Globus pallidus (tissue), 1 donor: Measurements from ENCODE around the gene KCNQ1.

Experiments used
- DNase-seq: peaks from one replicate; pipeline ENCODE4 v3.0.0-alpha.2; 2015; ENCODE audit warnings: low spot score

The KCNQ1 gene

DNA sequence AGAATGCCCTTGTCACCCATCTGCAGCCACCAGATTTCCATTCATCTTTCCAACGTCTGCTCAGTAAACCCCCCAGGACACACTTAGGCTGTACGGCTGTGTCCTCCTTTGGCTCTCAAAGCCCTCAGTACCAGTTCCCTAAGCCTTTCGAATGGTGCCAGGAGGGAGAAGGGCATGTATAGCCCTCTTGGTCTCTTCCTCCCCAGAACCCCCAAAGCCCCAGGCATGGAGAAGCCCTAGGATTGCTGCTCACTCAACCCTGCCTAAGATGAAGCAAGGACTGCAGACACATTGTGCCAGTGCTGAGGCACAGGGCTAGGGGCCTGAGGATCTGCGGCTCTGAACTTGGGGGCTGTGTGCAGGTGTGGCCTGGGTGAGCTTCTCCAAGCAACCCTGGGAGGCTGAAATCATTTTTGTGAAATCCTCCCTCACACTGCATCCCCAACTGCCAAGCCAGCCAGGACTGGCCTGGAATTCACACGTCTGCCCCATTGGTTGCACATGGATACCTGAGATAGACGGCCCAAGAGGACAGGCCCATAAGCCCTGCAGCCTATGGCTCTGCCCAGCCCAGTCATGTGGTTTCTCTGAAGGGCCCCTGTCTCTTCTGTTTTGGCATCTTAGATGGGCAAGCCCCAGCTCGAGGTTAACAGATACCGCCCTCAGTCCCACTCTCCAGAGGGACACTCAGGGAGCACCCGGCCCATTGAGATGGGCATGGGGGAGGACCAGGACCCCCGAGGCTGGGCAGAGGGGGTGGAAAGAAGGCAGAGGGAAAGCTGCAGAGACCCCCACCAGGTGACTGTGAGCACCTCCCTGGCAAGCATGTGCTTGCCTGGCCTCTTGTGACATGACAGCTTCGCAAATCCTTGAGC is 221.0 kb downstream of the KCNQ1 start:
- no peak for DNase-seq

DNA sequence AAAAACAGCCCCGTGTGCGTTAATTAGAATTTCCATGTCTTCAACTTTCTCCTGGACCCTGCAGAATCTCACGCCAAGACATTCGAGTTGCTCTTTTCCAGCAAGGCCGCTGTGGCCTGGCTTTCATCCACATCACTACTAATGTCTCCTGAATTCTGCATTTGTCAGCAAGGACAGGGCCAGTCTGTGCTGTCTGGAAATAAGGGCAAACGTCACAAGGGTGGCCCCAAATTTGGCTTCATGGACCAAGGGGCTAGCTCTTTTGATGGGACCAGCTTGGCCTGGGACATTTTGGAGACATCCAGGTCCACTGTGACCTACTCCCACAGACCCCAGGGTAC is 221.6 kb downstream of the KCNQ1 start:
- no peak for DNase-seq

DNA sequence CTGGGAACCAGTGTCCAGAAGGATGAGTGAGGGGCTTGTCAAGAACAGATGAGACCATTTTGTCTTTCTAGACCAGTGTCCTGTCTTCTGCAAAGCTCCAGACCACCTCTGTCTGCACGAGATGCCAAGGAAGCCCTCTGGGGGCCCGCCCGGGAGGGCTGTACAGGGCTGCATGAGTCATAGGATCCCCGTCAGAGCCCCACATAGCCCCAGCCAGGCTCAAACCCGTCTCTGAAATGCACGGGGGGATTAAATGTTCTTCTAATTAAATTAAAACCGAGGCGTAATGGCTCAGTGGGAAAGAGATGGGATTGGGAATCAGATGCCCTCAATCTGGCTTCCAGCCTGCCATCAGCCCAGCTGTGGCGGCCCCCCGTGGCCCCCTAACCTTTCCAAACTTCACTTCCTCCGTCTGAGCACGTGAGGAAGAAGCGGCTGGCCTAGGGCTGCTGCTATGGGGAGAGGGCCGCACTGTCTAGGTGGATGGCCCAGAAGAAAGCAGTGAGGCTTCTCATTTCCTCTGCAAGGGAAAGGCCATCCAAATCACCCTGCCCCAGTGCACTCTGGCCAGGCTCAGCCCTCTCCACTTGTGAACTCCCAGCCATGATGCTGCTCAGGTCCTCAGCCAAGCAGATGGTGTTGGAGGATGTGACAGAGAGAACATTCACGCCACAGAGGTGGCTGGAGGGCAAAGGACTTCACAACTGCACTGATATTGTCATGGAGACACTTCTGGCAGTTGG is 222.2 kb downstream of the KCNQ1 start:
- no peak for DNase-seq

DNA sequence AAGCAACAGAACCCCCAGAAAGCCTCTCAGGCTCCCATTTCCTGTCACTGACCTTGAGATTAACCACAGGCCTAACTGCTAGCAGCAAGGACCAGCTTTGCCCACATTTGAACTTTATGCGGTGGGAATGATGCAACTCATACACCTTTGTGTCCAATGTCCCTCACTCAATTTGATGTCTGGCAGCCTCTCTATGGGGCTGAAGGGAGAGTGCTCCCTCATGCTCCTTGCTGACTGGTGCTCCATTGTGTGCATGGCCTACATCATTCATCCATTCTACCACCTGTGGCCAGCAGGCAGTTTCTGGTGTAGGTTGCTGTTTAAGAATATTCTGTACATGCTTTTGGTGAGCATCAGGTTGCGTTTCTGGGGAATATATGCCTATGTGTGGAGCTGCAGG is 223.1 kb downstream of the KCNQ1 start:
- no peak for DNase-seq

DNA sequence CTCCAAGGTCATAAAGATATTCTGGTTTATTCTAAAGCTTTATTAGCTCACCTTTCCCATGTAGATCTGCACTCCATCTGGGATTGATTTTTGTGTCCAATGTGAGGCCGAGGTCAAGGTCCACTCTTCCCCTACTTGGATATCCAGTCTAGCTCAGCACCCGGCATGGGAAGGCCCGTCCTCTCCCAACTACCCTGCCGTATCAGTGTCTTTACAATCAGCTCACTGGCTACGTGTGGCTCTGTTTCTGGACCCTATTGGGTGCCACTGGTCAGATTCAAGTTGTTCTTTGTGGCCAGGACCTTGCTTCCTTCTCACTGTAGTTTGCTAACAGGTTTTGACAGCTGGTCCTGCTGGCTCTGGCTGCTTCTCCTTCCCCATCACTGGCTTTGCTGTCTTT is 224.1 kb downstream of the KCNQ1 start:
- no peak for DNase-seq

DNA sequence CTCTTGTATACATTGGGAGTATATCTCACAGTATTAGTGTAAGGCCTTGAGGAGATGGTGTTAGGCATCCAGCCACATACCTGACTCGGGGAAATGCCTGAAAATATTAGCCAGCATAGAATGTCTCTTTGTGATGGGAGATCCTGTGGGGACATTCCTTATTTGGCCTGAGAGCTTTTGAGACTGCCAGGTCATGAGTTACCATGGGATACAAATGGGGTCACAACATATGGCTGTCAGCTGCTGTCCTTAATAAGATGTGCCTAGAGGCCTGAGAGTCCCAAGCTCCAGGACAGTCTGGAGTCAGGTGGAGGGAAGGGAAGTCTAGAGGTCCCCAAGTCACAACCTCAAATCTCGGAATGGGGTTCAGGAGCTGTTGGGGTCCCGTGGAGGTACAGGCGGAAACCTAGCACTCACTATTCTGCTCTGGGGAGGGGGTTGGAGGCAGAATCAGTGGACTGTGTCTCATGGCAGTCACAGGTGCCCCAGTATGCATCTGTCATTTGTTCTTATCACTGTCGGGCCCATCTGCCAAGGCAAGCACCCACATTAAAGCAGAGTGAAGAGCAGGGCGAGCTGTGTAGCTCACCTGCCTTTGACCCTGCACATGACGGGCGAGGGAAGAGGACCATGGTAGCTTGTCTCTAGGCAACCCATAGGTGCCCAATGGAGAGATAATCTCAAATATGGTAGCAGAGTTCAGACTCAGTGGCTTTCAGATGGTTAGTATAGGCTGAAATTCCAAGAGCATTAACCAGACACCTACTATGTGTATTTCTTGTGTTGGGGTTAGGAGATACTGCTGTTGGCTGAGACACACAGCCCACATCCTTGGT is 225.0 kb downstream of the KCNQ1 start:
- DNase-seq = no peak

DNA sequence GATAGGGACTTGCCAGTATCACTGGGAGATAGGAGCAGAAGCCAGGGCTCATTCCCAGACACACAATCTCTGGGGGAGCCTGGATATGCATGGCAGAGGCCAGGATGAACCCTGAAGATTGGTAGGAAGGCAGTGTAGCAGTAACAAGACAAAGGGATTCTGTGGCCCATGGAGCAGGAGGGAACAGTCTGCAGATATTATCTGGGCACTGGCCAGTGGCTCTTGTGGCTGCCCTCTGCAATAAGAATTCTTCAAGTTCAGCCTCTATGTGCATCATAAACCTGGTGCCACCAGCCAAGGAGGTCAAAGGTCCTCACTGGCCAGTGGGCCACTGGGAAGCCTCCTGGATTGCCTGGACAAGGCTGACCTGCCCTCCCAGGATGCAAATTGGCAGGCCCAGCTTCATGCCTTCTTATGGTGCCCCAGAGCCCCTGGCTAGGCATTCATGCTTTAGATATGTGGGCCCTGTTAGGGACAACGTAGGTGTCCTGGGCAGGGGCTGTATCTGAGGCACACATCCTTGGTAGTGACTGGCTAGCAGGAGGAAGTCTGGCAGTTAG is 225.8 kb downstream of the KCNQ1 start:
- no peak for DNase-seq

DNA sequence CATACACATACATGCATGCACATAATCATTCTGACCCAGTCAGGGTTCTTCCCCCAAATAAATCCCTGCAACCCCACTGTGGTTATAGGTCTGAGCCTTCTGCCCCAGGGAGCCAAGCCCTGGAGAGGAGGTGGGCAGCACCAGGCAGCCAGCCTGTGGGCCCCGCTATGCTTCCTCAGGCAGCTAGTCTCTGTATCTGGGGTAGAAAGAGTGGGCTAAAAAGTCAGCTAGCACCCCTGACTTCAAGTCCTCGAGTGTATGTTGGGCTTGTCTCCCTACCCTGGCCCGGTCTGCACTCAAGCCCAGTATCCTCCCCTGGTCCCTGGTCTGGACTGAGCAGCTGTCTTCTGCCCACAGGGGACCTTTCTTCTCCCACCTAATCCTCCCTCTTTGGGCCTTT is 226.9 kb downstream of the KCNQ1 start:
- no peak for DNase-seq

DNA sequence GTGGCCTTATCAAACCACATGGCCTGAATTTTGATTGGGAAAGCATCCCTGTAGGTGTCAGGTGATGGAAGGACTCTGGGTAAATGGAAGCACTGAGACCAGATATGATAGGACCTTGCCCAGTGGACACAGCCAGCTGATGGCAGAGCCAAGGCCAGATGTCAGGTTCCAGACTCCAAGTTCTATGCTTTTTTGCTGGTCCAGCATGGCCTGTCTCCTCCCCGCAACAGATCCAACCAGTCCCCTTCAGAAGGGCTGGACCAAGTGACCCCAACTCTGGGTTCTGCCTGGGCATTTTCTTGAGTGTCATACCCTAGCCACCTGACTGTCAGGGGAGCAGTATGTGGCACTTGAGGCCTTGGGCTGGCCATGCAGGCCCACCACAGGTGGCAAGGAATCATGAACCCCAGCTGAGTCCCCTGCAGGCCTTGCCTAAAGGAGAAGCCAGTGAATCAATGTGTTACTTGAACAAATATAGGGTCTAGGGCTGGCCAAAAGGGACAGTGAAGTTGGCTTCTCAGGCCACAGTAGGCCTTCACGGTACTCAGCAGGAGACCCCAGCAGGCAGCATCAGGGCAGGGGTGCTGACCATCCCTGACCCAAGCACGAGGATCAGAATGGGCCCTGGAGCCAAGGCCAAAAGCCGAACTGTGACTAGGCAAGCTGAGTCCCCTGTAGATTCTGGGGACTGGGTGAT is 227.9 kb downstream of the KCNQ1 start:
- no peak for DNase-seq

DNA sequence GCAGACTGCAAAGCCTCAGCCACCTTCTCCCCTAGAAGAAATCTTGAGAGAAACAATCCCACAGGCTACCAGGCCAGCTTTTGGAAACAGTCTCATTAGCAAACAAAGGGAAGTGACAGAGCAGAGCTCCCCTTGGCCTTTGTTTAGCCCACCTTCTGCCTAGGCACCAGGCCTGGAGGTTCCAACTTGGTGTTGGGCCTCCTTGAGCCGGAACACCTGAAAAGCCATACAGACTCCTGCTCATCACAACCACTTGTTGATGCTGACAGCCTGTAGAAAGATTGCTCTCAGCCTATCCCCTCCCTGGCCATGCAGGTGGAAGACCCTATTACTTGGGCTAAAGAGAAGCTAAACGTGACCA is 228.4 kb downstream of the KCNQ1 start:
- DNase-seq = no peak

DNA sequence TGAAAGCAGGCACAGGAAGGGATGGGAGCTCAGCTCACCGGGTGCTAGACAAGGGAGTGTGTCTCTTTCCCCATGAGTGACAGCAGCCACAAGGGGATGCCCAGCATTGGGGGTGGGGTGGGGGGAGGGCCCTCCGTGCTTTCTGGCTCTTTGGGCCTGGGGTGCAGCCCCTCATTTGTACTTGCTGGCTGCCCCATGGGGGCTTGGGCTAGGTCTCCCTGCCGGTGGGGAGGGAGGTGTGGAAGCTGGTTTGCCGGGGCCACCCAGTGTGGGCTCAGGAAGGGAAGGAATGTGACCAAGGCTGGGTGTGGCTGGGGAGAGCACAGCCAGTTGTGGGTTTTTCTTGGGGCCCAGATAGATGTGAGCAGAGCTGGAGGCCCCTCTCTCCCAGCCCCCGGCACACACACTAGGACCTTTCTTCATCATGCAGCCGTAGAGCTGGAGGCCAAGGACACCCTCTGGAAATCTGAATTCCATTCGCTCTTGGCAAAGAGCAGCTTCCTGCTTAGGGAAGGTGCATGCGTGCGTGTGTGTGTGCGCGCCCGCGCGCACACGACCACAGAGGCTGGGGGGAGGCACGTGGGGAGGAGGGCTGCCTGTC is 229.2 kb downstream of the KCNQ1 start:
- DNase-seq = no peak

DNA sequence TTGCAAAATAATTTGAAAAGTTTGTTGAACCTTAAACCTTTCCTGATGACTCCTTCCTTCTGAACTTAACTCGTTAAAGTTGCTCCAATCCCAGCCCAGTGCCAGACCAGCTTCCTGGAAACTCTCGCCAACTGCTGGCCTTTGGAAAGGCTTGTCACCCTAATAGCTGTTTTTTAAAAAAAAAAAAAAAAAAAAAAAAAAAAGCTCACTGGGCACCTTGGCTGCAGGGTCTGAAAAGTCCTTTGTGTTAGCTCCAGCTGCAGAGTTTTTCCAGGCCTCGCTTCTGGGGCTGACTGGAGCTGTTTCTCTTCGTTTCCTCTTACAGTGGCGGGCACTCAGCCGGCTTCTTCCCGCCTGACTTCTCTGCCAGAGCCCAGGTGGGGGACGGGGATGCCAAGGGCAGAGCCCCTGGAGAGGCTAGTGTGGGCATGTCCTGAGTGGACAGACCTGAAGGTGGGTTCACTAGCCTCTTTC is 229.9 kb downstream of the KCNQ1 start:
- peak; percentile 76 for DNase-seq

DNA sequence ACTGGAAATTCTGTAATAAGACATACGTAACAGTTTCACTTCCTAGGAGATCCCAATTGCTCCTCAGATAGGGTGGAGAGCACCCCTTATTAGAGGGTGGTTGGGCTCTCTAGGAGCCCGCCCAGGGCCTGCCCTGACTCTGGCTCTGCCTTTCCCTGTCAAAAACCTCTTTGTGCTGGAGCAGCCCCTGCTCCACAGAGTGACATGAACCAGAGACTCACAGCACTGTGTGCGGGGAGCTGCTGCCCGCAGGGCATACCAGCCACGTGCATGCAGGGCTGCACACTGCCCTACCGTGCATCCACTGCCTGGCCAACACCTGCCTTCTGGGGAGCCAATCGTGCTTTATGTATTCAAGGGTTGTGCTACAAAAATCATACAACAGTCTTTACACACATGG is 230.7 kb downstream of the KCNQ1 start:
- peak; percentile 67 for DNase-seq

DNA sequence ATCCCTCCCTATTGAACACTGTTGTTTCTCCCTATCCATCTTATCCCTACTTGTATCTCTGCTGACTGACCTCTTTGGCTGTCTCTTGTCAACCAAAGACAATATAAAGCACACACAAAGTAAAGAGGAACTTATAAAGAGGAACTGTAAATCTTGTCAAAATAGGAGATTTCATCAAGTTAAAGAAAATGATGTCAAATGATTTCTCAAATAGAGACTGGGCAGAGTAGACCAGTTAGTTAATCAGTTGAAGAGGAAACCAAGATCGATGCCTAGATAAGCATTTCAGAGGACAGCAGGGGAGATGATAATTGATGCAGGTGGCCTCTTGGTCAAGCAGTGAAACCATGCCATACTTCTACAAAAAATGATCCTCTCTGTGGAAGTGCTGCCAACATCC is 232.3 kb downstream of the KCNQ1 start:
- DNase-seq = no peak

DNA sequence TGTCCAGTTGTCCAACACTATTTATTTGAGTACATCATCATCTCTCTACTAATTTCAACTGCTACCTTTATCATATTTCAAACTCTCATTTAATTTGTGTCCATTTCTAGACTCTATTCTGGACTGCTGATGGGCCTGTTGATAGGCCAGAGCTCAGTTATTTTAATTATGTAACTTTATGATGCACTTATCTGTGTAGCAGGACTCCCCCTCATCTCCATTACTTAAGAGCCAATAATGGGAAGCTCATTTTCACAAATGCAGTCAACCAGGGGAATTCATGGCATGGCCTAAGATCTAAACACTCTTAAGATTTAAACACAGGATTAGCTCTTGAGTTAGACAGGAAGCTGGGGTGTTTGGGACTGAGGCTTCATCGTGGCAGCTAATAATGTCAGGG is 233.6 kb downstream of the KCNQ1 start:
- DNase-seq = no peak

DNA sequence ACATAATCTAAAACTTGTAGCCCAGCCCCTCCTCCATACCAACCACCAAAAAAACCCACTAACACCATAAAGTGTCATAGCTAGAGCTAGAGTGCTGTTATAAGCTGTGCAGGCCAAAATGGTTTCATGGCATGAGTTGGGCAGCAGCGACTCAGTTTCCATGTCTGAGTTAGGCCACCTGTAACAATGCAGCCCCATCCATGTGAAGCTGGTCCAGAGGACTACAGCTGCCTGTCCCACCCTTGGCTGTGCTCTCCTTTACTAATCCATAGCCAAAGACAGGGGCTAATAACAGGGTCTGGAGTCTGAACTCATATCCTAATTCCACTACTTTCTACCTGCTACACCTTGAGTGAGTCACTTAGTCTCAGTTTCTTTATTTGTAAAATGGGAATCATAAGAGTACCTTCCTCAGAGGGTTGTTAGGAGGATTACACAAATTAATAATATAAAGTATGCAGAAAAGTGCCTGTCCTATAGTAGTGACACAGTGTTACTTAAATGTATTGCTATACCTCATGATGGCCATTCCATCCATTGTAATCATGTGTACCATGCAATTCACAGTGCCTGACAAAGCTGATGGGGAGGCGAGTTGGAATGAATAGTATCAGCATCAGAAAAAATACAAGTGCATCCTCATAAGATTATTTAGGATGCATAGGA is 234.3 kb downstream of the KCNQ1 start:
- no peak for DNase-seq

DNA sequence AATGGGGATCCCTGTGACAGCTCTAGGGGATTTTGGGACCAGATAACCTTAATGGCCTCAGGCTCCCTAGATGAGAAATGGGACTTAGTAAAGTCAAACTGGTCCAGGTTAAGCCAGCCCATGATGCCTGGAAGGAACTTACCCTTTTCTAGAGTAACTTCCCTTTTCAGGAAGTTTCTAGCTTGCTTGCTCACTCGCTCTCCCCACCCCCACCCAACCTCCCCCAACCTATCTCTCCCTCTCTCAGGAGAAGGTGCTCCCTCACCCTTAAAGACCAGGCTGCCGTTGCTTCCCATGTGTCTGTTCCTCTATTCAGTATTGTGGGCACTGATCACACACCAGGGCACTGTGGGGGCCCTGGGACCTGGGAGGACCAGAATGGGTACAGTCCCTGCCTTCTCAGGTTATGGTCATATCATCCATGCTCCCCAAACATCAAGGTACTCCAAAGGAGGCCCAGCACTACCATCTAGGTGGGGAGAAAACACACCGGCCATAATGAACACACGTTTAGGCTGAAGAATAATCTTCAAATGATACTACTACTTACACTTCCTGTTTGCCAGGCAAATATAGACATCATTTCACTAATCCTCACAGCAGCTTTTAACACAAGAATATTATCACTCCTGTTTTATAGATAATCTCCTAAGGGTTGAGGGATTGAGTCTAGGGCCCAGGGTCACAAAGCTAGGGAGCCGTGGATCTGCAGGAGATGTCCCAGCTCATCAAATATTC is 236.8 kb downstream of the KCNQ1 start:
- DNase-seq = no peak

DNA sequence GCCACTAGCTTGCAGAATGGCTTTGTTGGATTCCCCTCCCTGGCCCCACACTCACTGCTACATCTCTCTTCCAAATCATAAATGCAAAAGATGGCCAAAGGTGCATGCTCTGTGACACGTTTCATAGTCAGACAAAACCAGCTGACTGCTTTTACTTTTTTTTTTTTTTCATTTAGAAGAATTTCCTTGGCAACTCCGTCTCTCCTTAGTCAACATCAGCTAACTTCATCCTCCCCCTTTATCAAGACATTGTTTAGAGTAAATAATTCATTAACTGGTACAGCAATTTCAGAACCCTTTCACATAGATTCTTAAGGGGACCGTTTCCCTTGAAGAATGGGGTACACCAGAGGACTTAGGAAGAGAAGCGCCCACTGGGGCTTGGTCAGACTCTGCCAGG is 239.0 kb downstream of the KCNQ1 start:
- no peak for DNase-seq

DNA sequence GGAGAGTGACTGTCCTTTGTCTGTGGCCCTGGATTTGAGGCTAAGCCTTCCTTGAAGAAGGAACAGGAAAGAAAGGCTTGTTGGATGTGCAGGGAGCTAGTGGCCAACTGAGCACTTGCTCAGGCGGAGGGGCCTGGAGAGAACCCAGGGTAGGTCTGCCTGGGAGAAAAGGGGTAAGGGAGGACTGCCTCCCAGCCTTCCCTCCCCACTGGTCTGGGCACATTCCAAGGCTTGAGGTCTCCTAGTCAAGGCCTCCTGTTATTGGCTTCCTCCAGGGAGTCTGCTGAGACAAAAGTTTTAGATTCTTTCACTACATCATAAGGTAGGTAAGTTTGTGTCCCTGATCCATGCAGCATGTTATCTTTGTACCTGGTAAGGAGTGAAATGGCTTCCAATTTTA is 239.8 kb downstream of the KCNQ1 start:
- no peak for DNase-seq

DNA sequence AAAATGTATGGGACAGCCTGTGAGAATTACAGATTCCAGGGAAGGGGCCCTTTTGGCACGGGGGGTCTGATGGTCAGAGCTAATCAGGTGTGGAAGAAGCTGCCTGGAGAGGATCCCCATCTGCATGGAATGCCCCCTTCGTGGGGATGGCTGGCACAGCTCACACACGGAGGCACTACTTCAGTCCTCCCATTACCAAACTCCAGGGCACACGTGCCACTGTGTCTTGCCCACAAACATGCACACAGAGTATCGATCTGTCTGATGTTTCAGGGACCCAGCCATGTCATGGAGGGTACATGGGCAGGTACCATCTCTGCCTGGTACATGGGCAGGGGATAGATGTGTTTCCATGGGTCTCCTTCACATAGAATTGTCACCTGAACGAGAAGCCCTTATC is 240.2 kb downstream of the KCNQ1 start:
- DNase-seq = no peak
